CD4-positive, alpha-beta T cell treated with Interleukin-6 for 4 hours (primary cell): ENCODE measurements around the gene CABYR.
"Not testable (repeated sequence)": the region's sequence is repeated elsewhere in the genome, so short reads cannot be mapped to it uniquely, and the experiment has no call there.

ENCODE experiments used
- DNase-seq: peaks from one replicate; pipeline ENCODE4 v3.0.0-alpha.2; 2020; ENCODE audit warnings: mixed read lengths

Gene CABYR

DNA sequence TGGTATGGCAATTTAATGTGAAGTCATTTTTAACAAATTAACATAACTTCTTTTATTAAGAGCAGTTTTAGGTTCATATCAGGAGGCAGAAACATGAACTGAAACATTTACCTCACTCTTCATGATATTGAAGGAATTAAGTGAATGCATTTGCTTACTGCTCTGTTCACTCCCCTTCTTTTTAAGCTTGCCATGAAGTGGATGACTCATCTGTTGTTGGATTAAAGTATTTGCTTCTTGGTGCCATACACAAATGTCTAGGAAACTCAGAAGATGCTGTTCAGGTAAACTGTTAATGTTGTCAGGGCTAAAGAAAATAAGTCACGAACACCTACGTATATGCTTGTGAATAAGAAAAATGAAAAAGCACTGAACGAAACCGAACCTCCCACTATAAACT is 10.2 kb upstream of the CABYR start:
- no peak for DNase-seq

DNA sequence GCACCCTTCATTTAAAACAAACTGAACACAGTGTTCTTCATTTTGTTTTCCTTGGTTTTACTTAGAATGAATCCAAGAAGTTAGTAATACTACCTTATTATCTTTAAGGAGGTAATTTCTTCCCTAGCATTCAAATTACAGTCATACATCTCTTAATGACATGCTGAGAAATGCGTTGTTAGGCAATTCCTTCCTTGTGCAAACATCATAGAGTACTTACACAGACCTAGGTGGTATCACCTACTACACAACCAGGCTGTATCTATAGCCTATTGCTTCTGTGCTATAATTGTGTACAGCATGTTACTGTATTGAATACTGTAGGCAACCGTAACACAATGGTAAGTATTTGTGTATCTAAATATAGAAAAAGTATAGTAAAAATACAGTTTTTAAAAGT is 8.4 kb upstream of the CABYR start:
- no peak for DNase-seq

GRCh38 chr18:24136967-24137373 is 1.9 kb upstream of the CABYR start:
- no peak for DNase-seq

DNA sequence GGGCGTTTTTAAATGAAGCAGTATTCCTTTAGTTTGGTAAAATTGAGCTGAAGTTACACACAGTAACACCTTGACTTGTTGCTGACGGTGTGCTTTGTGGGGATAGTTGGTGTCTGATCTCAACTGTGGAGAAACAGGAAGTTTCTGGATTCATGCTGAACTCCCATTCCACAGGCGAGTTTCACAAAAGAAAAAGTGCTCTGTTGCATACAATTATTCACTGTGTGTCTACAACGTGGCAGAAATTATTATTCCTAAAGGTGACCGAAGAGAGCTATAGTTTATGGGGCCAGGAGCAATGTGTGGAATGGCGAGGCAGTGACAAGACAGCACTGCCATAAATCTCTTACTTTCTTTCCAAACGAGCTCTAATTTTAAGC is 463 bp upstream of the CABYR start:
- no peak for DNase-seq

GRCh38 chr18:24140697-24141096 is 1.8 kb downstream of the CABYR start:
- no peak for DNase-seq

DNA sequence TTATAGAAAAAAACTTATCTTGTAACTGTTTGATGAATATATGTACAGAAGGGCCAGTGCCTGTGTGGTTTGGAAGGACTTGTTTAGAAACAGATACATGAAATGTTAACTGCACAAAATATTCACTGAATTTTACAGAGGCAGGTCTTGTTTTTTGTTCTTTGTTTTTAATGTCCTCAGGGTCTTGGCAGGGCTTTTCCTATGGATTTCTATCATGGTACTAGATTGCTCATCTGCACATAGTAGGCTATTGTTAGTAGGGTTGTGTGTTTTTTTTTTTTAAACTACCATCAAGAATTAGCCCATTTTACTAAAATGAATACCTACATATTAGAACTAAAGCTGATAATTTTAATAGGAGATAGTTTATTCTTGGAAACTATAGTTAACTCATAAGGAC is 3.5 kb downstream of the CABYR start:
- no peak for DNase-seq

- not testable (repeated sequence) for DNase-seq
These were observed 10.7 kb downstream of the CABYR start for GRCh38 chr18:24149591-24149990.

- no peak for DNase-seq
These were observed 14.5 kb downstream of the CABYR start for GRCh38 chr18:24153397-24153796.

- no peak for DNase-seq
These were observed 19.0 kb downstream of the CABYR start for GRCh38 chr18:24157855-24158254.

- DNase-seq = no peak
These were observed 21.2 kb downstream of the CABYR start for GRCh38 chr18:24160086-24160485.

GRCh38 chr18:24161304-24161703 is 22.4 kb downstream of the CABYR start:
- DNase-seq = no peak

DNA sequence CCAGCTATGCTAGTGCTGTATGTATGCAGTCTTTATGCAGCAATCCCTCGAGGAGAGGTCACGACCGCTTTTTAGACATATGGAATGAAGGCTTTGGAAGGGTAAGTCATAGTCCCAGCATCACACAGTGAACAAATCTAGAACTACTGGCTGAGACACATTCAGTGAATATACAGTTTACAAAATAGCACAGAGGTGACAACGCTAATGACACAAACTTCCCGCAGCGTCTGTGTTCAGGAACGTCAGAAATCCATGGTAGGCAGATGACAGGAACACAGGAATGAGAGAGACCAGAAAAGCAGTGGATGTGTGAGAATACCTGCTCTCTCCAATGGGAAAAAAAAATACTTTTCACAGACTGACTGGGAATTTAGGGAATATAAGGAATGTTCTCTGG is 29.6 kb downstream of the CABYR start:
- DNase-seq = no peak

DNA sequence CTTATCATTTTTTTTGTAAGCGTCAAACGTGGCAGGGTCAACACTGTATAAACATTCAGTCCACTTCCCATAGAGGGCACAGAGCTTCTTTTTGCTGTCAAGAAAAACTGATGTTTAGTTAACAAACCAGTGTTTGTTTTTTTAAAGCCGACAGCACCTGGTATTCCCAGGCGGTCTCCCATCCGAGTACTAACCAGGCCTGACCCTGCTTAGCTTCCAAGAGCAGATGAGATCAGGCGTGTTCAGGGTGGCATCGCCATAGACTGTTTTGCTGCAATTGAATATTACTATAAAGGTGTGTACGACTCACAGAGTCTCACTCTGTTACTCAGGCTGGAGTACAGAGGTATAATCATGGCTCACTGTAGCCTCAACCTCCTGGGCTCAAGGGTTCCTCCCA is 31.5 kb downstream of the CABYR start:
- DNase-seq = no peak

- DNase-seq = no peak
These were observed 35.1 kb downstream of the CABYR start for GRCh38 chr18:24173997-24174396.

GRCh38 chr18:24176727-24177416 is 38.0 kb downstream of the CABYR start:
- peak; percentile 38 for DNase-seq

DNA sequence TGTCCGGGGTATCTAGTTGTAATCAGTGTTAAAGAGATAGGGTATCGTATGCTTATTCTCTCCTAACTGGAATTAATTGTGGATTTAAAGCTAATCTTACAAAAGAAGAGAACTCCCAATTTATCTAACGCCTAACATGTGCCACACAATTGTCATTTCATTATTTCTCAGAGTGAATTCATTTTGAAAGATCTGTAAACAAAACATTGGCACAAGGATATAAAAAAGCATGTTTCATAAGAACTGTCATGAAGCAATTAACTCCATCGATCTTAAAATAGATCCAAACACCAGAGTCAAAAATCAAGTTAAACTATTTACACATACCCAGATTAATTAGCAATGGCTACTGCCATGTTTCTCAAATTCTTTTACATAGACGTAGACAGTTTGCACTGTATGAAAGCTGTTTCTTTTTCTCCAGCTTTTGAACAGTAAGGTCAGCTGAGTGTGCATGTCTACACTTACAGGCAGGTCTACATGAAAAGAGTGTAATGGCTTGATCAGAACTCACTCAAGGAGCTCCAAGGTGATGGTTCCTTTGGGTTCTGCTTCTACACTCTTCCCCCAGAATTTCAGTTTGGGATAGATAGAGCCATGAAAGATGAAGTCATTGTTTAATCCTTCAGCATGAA is 38.8 kb downstream of the CABYR start:
- no peak for DNase-seq

- no peak for DNase-seq
These were observed 41.2 kb downstream of the CABYR start for GRCh38 chr18:24180048-24180447.

DNA sequence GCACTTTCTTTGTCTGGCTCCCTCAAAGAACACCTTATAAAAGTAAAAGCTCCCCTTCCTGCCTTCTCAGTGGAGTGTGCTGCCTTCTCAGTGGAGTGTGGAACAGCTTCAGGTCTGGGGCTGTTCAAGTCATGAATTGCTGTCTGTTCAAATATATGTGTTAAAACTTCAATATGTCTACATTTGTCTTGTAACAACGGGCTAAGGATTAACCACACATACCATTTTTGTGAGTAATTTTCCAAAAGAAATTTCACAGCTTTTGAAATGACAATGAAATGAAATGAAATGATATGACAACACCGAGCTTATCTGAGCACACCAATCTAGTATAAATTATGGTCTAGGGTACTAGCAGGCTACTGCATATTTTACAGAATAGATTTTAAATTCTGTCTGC is 42.9 kb downstream of the CABYR start:
- no peak for DNase-seq

DNA sequence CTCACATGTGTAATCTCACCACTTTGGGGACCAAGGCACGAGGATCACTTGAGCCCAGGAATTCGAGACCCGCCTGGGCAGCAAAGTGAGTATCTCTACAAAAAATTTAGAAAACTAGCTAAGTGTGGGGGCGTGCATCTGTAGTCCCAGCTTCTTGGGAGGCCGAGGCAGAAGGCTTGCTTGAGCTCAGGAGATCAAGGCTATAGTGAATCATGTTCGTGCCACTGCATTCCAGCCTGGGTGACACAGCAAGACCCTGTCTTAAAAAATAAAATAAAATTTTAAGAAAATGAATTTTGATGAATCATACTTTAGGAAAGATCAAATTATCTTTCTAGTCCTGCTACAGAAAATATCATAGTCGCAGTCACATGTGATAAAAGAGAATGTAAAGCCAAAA is 46.9 kb downstream of the CABYR start:
- DNase-seq = no peak

DNA sequence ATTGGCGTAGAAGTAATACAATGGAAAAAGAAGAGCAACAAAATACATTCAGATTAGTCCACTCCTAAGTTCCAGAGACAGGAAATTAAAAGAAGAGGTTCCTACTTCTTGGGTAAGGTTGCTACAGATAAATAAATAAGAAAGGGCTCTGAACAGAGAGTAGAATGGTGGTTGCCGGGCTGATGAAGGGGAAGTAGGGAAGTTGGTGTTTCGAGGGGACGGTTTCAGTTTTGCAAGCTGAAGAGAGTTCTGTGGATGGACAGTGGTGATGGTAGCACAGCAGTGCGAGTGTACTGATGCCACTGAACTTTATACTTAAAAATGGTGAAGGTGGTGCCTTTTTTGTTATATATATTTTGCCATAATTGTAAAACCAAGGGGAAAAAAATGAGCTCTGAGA is 48.2 kb downstream of the CABYR start:
- no peak for DNase-seq

GRCh38 chr18:24187689-24188088 is 48.8 kb downstream of the CABYR start:
- DNase-seq = no peak

DNA sequence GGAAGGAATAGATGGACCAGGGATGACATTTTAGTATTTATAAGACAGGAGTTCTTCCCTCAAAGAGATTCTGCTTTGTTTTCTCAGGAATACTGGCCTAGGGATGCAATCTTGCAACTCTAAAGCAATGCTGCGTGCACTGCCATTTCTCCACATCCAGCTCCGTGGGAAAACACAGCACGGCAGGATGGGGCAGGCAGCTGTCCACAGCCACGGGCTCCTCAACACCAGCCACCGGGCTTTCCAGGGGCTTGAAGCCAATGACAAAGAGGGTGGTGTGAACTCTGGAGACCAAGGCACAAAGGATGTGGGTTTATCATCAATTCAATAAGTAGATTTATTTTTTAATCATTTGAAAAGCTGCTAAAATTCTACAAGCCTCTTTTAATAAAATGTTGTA is 49.3 kb downstream of the CABYR start:
- no peak for DNase-seq

DNA sequence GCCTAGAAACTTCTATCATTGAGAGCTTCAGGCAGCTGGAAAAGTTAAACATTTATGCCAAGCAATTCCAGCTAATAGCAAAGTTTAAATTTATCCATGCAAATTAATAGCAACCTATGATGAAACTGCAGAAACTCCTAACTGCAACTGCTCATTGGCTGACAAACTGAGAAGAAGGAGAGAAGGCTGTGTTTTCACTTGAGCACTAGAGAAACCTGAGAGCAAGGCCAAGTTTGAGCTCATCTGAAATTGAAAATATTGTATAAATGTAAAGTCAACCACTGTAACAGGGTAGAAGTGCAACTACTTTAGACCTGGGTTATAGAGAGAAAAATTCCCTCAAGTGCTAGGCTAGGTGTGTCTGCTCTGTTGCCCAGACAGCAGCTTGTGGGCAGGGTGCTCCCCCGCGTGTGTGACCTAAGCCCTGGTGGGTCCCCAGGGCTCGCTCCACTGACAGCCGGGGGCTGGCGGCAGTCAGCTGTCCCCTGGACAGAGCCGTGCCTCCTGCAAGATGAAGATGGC is 50.2 kb downstream of the CABYR start:
- no peak for DNase-seq

GRCh38 chr18:24189664-24190346 is 50.9 kb downstream of the CABYR start:
- no peak for DNase-seq
